NT2/D1 (cell line): ENCODE measurements around the gene ARHGEF25.

Experiments used
- DNase-seq: peaks from one replicate; pipeline ENCODE4 v3.0.0-alpha.2; 2011; ENCODE audit warnings: low read depth, low spot score
- H3K27me3 ChIP-seq: 2 replicates; pipeline ENCODE4 v1.6.0; 2011; ENCODE audit warnings: mild to moderate bottlenecking; ENCODE audit not compliant: insufficient read length, insufficient read depth
- H3K36me3 ChIP-seq: 2 replicates; pipeline ENCODE4 v1.6.1; 2011; ENCODE audit warnings: mild to moderate bottlenecking, low read length, mixed read lengths; ENCODE audit not compliant: insufficient read depth, insufficient read length
- H3K4me1 ChIP-seq: 2 replicates; pipeline ENCODE4 v1.5.1; 2011; ENCODE audit not compliant: insufficient read depth, insufficient read length
- H3K4me3 ChIP-seq: 2 replicates; pipeline ENCODE4 v1.5.1; 2011; ENCODE audit warnings: low read depth; ENCODE audit not compliant: insufficient read length
- H3K9ac ChIP-seq: 2 replicates; pipeline ENCODE4 v1.6.0; 2011; ENCODE audit warnings: low read depth; ENCODE audit not compliant: insufficient read length
- H3K9me3 ChIP-seq: 2 replicates; pipeline ENCODE4 v1.5.1; 2011; ENCODE audit warnings: mild to moderate bottlenecking, low read length; ENCODE audit not compliant: insufficient read depth
- SUZ12 ChIP-seq: IDR thresholded peaks from 2 replicates; pipeline ENCODE4 v1.6.1; 2011; ENCODE audit not compliant: insufficient read length, insufficient read depth; ENCODE audit errors: extremely low read depth
- YY1 ChIP-seq: IDR thresholded peaks from 2 replicates; pipeline ENCODE4 v1.6.1; 2011; ENCODE audit not compliant: insufficient read length, insufficient read depth
- ZNF274 ChIP-seq: IDR thresholded peaks from 2 replicates; pipeline ENCODE4 v1.6.1; 2011; ENCODE audit warnings: mild to moderate bottlenecking, low read depth, low read length

Gene ARHGEF25

DNA sequence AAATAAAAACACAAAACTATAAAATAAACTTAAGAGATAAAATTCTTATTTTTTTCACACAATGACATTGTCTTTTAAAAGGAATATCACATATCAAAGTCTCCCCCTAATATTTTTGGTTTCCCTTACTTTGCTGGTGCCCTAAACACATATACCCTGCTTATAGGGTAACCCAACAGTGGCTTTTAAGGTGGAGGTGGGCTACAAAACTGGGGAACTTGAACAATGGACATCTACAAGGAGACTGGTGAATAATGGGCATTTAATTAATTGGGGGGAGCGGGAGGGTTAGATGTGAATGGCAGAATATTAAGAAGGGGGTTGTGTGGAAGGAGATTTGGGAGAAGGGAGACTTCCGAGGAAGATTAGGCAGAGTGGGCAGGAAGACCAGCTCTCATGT is 12.2 kb downstream of the ARHGEF25 start:
- Histone ChIP-seq H3K4me1 (peaks cover 3% of the 10 kb centered on the region), H3K36me3 (peaks cover 64% of the 10 kb centered on the region), H3K9ac (no peak overlapping the region), H3K4me3 (no peak overlapping the region), H3K9me3 (no peaks in the 10 kb centered on the region), H3K27me3 (no peaks in the 10 kb centered on the region)
- no peak for TF ChIP-seq SUZ12
- no peak for TF ChIP-seq ZNF274
- no peak for TF ChIP-seq YY1
- no peak for DNase-seq

GRCh38 chr12:57623811-57624390 is 12.7 kb downstream of the ARHGEF25 start:
- peaks cover 3% of the 10 kb centered on the region for H3K4me1 ChIP-seq
- H3K9me3 ChIP-seq: no peaks in the 10 kb centered on the region
- DNase-seq: no peak
- no peak overlapping the region for H3K9ac ChIP-seq
- TF ChIP-seq SUZ12: no peak
- no peak for TF ChIP-seq ZNF274
- no peak for TF ChIP-seq YY1
- H3K36me3 ChIP-seq: peaks cover 69% of the 10 kb centered on the region
- H3K4me3 ChIP-seq: no peak overlapping the region
- H3K27me3 ChIP-seq: no peaks in the 10 kb centered on the region

DNA sequence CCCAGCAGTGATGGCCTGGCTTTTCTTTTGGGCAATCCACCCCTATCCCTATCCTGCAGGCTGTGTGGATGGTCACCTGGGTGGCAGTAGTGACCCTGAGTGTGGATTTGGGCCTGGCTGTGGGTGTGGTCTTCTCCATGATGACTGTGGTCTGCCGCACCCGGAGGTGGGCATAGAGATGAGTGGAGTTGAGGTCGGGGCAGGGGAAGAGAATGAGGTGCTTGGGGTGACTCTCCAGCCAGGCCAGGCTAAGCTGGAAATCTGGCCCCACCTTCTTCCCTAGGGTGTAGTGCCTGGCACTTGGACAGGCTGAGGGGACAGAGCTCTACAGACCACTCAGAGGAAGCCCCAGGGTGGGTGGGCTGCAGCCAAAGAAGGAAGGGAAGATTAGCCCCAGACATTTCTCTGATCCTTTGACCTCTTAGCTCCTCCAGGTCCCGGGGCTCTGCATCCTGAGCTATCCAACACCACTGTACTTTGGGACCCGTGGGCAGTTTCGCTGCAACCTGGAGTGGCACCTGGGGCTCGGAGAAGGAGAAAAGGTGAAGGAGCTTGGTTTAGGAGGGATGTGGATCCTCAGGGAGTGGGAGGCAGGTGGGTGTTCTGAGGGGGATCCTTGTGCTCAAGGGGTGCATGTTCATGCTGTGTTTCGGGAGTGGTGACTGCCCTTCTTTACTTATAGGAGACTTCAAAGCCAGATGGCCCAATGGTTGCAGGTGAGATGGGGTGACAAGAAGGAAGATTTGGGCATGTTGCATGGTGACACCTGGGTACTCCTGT is 13.4 kb downstream of the ARHGEF25 start:
- TF ChIP-seq YY1 (no peak), SUZ12 (no peak), ZNF274 (no peak)
- no peak overlapping the region for H3K9ac ChIP-seq
- H3K27me3 ChIP-seq: no peaks in the 10 kb centered on the region
- no peak for DNase-seq
- H3K4me1 ChIP-seq: peaks cover 3% of the 10 kb centered on the region
- H3K36me3 ChIP-seq: peaks cover 66% of the 10 kb centered on the region
- no peaks in the 10 kb centered on the region for H3K9me3 ChIP-seq
- H3K4me3 ChIP-seq: no peak overlapping the region

- TF ChIP-seq YY1: no peak
- TF ChIP-seq ZNF274: no peak
- no peak for TF ChIP-seq SUZ12
- peaks cover 3% of the 10 kb centered on the region for H3K4me1 ChIP-seq
- no peak overlapping the region for H3K9ac ChIP-seq
- H3K4me3 ChIP-seq: no peak overlapping the region
- peaks cover 8% of the 10 kb centered on the region for H3K27me3 ChIP-seq
- H3K36me3 ChIP-seq: peaks cover 71% of the 10 kb centered on the region
- no peaks in the 10 kb centered on the region for H3K9me3 ChIP-seq
- no peak for DNase-seq
Observed at GRCh38 chr12:57625261-57626032, 14.2 kb downstream of the ARHGEF25 start.

- no peak for DNase-seq
- no peak overlapping the region for H3K9ac ChIP-seq
- no peak overlapping the region for H3K4me3 ChIP-seq
- peaks cover 6% of the 10 kb centered on the region for H3K4me1 ChIP-seq
- TF ChIP-seq YY1 (no peak), ZNF274 (no peak), SUZ12 (no peak)
- peaks cover 17% of the 10 kb centered on the region for H3K27me3 ChIP-seq
- peaks cover 75% of the 10 kb centered on the region for H3K36me3 ChIP-seq
- no peaks in the 10 kb centered on the region for H3K9me3 ChIP-seq
Observed at GRCh38 chr12:57626111-57626920, 15.1 kb downstream of the ARHGEF25 start.

GRCh38 chr12:57626921-57627445 is 15.7 kb downstream of the ARHGEF25 start:
- Histone ChIP-seq H3K4me1 (peaks cover 5% of the 10 kb centered on the region), H3K36me3 (peaks cover 72% of the 10 kb centered on the region), H3K9ac (no peak overlapping the region), H3K9me3 (no peaks in the 10 kb centered on the region), H3K4me3 (no peak overlapping the region), H3K27me3 (peaks cover 23% of the 10 kb centered on the region)
- TF ChIP-seq SUZ12: no peak
- no peak for TF ChIP-seq ZNF274
- no peak for TF ChIP-seq YY1
- DNase-seq: no peak
